Measurements from ENCODE around the gene PCBP1.
"Not testable (repeated sequence)": the region's sequence is repeated elsewhere in the genome, so short reads cannot be mapped to it uniquely, and the experiment has no call there.

PCBP1 gene

DNA sequence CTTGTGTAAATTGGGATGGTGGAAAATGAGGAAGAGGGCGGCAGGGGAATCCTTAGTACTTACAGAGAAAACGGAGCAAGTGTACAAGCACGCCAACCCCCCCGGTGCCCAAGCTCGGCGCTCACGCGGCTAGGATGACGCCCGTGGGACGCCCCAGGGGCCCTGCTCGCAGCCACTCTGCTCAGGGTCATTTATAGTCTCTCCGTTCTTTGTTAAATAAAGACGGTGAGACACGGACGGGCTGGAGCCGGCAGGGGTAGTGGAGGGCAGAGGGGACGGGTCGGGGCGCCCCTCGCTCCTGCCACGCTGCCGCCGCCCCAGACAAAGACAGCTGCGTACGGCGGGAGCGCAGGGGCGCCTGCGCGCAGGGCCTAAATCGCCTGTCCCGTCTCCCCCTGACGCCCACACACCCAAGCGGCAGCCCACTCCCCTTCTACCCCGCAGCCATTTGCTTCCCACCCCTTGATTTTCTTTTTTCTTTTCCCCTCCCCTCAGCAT is 37.8 kb downstream of the PCBP1 start:
- DNase-seq (ENCODE audit: low read depth in 3 of 3): peak in 2 of 3 experiments; percentile 35 to 60

GRCh38 chr2:70125498-70125898 is 38.2 kb downstream of the PCBP1 start:
- no peak for DNase-seq (ENCODE audit: low read depth in 3 of 3)

DNA sequence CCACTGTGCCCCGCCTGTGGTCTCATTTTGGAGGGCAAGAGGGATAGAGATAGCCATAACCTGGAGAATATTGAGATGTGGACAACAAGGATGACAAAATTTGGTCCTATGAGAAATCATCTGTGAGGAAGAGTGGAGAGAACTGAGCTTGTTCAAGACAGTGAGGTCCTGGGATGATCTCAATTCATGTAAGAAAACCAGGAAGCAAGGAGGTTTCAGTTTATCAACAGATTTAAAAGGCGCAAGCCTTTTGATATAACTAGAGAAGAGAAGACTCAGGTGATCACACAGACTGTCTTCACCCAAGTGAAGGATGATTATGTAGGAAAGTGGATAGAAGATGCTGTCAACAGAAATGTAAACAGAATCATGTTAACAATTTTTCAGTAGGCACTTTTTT is 39.1 kb downstream of the PCBP1 start:
- DNase-seq (ENCODE audit: low read depth in 3 of 3): no peak

GRCh38 chr2:70128005-70128404 is 40.7 kb downstream of the PCBP1 start:
- no peak for DNase-seq (ENCODE audit: low read depth in 3 of 3)

DNA sequence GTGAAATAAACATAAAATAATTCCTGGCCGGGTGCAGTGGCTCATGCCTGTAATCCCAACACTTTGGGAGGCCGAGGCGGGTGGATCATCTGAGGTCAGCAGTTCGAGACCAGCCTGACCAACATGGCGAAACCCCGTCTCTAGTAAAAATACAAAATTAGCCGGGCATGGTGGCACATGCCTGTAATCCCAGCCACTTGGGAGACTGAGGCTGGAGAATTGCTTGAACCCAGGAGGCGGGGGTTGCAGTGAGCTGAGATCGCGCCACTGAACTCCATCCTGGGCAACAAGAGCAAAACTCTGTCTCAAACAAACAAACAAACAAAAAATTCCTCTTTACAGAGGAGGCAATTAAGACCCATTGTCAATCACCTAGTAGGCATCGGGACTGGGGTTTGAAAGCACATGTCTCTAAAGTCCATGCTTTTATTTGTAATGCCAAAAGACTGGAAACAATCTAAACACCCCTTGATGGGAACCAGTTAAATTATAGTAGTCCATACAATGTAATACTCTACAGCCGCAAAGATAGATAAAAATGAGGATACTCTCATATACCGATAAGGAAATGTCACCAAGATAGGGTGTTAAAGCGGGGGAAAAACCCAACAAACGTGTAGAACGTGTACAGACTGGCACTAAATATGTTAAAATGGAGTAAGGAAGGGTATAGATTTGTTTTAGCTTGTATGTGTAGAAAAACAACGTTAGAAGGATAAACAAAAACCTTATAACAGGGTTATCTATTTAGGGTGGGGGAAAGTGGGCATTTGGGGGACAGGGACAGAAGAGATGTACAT is 44.3 kb downstream of the PCBP1 start:
- not testable (repeated sequence) for DNase-seq (ENCODE audit: low read depth in 3 of 3)

GRCh38 chr2:70132244-70133126 is 45.2 kb downstream of the PCBP1 start:
- DNase-seq (ENCODE audit: low read depth in 3 of 3): no peak

DNA sequence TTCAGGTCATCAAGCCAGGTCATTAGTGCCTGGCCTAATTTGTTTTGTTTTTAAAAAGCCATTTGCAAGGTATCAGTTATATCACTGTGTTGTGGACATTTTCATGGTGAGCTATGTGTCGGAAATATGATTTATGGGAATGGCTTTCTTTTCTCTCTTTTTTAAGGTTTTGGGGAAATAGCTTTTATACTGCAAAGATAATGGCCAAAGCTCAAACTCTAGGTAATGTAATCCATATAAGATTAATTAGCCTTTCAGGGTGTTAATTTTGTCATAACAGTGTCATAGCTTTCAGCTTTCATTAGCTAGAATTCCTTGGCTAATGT is 45.8 kb downstream of the PCBP1 start:
- no peak for DNase-seq (ENCODE audit: low read depth in 3 of 3)

DNA sequence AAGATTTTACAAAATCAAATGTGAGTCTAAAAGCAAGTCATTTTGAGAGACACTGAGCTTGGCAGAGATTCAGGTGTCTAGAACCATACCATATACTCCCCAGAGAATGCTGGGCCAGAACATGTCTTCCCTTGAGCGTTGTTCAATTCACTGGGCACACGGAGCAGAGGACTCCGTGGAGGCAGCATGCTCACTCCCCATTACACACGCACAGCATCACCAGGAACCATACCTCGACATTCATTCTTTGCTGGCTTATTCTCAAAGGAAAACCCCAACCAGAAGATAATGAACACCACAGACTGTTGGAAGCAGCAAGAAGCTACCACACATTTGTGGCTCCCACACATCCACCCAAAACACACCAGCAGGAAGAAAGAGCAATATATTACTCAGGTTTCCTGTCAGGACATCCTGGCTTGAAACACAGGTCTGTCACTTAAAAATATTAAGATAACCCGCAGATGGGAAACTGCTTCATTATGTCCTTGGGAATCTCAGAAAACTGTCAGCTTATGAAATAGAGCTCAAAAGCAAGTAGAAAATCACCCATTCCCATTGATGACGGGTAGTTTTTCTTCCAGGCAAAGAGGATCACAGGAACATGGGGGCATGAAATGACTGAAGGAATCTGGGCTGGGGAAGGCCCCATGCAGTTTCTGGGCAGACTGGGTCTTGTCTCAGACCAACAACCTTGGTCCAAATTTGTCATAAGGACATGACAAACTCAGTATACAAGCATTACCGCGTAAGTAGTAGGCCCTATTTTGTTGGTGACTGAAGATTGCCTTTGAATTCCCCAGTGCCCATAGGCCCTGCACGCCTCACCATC is 46.4 kb downstream of the PCBP1 start:
- no peak for DNase-seq (ENCODE audit: low read depth in 3 of 3)

- not testable (repeated sequence) for DNase-seq (ENCODE audit: low read depth in 3 of 3)
Measured at GRCh38 chr2:70134323-70134983, 47.2 kb downstream of the PCBP1 start.

Data from stimulated activated CD4-positive, alpha-beta T cell treated with anti-CD3 and anti-CD28 coated beads, TNF-alpha, amount 100 ng/mL, for 24 hours (primary cell).